HL-60/S4 treated with phorbol 12-myristate 13-acetate at 8.2 ng/mL for 4 days and 3 days (cell line): ENCODE data around the gene LARP4B.

Source experiments
- in situ Hi-C: fragments of 300-500 bp; cut with MboI; formaldehyde crosslinking; loops from 2 replicates; pipeline ENCODE4 v1.15.0; 2022; ENCODE audit warnings: low sequenced_read_pairs

Gene LARP4B

DNA sequence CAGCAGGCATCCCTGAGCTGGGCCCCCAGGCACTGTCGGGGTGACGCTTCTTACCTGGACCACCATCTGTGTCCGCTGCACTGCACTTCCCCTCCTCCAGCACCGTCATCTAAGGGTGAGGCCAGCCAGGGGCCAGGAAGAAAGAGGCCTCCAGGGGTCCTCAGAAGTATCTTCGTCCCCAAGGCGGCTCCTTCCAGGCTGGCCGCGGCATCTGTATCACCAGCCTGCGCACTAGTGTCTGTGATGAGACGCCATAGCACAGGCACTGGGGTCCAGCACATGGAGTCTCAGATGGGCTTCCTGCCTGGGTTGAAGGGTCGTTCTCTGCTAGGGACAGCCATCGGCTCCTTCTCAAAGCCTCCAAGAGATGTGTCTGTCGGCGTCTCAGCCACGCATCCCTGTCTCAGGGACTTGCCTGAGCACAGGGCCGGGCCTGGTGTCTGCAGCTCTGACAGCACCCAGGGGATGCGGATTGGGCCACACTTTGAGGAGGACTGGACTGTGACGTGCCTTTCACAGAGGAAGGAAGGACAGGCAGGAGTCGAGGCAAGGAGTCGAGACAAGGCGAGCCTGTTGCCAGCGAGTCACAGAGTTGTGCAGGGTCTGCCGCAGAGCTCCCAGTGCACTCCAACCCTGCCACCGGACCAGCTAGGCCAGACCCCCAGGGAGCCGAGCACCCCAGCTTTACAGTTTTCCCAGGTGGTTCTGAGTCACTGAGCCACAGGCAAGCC lies 140.5 kb downstream of the LARP4B start:
- in situ Hi-C loops = no loop called here

DNA sequence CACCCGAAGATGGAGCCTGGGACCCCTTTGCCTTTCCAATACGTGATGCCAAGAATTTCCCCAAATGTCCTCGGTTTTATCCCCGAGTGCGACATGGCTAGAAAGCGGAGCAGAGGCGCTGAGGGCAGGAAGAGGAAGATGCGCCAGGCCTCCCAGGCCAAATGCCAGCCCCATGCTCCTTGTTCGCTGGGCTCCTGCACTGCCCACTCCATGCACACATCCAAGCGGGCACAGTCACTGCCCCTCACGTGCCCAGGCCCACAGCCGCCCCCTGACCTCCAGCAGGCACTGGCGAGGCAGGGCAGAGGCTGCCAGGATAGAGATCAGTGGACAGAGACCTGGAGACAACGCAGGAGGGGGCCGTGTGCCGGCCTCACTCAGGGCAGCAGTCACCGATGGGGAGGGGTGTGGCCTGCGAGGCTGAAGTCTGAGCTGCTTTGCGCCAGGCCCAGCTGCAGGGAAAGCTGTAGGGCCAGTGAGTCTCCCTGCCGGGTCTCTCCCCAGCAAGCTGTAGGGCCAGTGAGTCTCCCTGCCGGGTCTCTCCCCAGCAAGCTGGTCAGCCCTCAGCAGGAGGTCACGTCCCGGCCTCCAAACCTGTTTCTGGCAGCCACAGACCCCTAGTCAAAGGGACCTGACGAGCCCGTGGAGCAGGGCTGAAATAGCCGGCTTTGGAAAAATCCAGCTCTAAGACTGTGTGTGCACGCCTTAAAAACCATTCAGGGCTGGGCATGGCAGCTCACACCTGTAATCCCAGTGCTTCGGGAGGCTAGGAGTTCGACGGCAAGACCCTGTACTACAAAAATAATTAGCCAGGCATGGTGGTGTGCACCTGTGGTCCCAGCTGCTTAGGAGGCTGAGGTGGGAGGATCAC lies 141.4 kb downstream of the LARP4B start:
- in situ Hi-C loops = no loop called here

DNA sequence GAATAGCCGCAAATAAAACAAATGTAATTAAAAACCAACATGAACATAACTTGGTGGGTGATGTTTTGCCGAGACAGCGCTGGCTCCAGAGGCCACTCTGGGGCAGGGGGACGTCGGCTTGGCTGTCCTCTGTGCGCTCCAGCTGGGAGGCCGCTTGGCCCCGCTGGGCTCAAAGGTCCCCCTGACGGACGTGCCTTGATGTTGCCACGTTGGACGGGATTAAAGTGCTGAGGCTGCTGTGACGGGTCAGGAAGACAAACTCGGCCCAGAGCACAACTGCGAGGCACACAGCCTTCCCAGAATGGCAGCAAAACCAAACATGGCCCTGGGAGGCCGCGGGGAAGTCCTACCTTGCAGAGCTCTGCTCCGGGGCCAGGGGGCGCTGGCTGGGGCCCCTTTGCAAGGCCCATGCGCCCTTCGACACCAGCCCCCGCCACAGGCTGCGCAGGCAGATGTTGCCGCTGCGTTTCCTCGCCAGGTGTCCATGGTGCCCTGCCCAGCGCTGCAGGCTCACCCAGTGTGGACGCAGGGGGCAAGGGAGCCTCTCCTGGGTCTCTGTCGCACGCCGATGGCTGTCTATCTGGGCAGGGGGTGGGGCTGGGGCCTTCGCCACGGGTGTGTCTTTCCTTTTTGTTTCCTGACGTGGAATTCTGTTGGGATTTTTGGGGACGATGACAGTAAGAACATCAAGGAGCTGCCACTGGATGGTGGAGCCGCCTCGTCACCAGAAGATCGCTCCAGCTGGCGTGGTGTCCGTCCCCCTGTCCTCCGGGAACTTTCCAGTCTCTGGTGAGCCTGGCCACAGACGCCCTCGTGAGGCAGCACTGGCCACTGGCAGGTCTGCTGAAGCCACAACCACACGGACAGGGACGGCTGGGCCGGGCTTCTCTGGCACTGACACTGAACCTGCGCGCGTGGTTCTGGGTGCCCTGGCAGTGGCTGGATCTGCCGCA lies 142.4 kb downstream of the LARP4B start:
- in situ Hi-C loops = no loop called here

DNA sequence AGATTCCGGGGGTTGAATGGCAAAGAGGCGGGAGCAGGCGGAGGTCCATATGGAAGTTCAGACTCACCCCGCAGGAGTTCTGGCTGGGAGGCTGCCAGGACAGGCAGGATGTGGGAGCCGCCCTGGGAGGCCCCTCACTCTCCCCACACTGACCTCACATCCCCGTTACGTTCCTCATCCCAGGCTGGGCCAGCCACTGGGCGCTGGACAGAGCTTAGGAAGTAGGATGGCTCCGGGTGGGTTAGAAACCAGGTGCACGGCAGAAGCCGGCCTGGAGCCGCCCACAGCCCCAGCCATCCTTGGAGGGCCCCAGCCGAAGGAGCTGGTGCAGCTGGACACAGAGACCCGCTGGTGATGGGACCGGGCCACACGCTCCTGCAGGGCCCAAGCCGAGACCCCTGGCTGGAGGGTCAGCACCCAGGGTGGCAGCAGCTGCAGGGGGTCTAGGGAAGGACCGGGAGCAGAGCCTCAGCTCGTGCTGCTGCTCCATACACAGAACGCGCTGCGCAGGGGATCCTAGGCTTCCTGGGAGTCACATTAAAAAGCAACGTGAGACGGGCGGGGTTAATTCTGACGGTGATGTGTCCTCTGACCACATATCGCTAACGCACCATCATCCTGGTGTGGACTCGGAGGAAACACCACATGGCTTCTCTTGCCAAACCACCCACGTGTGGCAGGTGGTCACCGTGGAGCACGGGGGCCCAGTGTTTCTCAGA lies 143.4 kb downstream of the LARP4B start:
- in situ Hi-C loops = no loop called here

DNA sequence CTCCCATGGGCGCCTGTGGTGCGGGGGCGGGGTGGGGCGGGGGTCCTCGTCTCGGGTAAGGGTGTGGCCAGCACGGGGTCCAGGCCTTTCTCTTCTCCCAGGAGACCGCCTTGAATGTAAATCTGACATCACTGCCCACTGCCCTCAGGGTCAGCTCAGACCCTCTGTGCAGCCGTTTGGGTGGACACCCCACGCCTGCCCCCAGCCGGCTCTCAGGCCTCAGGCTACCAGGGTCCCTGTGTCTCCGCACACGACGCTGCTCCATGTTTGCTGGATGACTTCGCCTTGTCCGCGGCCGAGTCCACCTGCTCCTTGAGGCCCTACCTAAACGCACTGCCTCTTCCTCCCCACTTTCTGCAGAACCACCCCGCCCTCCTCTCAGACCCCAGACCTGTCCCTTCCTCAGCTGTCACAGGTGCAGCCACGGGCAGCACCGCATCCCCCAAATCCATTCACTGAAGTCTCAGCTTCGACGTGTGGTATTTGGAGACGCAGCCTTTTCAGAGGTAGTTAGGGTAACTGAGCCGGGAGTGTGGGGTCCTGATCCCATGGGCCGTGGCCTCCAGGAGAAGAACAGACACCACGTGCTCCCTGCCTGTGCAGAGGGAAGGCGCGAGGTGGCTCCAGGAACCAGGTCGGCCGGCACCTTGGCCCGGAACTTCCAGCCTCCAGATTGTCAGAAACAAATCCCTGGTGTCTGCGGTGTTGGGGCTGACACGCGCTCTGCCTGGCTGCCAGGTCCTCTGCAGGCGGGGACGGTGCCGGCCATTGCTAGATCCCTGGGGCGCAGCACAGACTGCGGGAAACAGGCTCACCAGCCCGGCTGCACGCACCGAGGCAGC lies 144.7 kb downstream of the LARP4B start:
- in situ Hi-C loops = no loop called here

DNA sequence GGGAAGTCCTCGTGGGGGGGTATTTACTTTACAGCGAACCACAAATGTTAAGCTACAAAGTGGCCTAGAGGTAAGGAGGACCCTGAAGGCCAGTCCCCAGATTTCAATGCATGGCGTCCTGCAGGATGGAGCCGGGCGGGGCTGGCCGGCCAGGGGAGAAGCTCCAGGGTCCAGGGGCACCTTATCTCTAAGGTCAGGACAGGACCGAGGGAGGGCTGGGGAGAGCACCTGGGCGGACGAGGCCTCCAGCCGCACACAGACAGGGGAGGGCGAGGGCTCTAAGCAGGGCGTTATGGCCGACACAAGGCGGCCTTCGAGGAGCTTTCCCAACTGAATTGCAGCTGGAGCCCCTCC lies 145.7 kb downstream of the LARP4B start:
- in situ Hi-C loops = no loop called here

DNA sequence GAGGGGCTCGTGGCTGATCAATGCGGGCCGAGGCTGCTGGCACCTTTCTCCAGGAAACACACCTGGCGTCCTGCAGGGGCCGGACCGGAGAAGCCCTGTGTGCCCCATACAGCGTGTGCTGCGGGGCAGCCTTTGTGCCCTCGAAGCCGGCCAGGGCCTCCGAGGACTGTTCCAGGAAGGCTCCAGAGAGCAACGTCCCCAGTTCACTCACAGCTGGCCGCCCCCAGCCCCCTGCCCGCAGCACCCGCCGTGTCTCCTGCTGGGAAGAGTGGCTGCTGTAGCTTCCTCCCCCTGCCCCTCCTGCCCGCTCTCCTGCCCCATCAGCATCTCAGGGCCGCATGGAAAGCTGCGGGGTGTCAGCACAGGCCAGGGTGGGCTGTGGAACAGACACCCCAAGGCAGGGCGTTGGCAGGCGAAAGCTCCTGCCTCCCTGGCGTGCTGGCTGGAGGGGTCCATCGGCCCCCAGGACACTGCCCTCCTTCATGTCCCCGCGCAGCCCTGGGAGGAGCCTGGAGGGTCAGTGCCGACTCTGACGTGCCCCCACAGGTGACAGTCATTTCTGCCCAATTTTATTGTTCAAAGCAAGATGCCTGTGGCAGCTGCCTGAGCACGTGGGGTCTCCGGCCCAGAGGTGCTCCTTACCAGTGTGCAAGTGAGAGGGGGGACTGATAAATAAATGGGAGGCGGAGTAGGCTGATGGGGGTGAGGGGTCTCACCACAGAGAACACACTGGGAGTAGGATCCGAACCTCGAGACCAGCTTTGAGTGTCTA lies 146.2 kb downstream of the LARP4B start:
- in situ Hi-C loops = no loop called here

DNA sequence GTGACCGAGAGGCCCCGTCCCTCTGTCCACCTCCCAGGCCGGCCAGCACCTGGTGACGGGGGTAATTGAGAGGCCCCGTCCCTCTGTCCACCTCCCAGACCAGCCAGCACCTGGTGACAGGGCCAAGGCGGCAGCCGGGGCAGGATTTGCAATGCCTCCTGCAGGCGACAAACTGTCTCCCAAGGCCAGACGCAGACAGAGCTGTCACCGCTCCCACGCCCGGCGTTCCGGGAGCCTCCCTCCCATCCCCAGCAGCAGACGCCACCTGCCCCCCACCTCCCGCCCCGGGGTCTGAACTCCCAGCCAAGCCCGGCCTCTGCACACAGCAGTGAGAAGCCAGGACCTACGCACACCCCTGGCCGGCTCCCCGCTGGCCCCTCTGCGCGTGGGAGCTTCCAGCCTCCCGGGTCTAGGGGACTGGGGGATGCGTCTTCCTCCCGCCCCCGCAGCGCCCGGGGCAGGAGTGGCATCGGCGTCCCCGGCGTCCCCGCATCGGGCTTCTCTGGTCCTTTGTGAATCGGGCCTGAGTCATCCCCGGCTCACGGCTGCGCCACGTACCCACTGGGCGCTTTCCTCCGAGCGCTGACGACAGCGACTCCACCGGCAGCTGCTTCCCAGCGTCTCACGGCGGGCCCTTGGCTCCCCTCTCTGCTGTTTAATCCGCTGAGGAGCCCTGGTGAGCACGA lies 147.0 kb downstream of the LARP4B start:
- in situ Hi-C loops = no loop called here

DNA sequence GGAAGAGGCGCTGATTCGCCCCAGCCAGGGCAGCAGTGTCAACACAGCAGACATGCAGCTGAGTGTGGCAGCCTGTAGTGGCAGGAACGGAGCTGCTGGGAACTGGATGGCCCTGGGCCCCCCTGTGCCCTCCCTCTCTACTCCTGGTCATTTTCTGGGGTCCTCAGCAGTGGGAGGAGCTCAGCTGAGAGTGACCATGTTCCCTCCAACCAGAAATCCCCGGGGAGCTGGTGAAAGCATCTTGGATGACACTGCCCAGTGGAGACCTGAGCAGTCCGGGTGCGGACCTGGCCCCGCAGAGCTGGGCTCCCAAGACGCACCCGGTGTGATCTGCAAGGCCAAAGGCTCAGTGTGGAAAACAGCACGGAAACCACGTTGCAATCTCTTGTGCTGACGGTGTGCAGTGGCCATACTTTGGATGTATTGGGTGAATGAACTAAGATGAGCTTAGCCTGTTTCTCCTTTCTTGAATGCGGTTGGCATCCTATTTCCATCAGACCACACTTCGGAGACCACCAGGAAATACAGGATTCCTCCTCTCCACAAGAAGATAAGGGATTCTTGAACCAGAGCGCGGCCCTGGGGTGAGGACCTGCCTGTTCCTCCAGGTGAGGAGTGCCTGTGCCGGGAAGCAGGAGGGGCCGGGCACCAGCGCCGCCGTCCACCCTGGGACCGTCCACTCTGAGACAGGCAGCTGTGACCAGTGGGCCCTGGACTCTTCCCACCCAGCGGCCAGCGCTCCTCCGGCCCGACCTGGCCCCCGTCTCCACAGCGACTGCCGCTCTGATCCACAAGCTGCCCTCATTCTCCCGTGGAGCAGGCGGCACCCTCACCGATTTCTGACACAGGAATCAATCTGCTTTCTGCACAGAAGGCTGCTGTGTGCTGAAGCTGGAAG lies 148.5 kb downstream of the LARP4B start:
- in situ Hi-C loops = no loop called here

DNA sequence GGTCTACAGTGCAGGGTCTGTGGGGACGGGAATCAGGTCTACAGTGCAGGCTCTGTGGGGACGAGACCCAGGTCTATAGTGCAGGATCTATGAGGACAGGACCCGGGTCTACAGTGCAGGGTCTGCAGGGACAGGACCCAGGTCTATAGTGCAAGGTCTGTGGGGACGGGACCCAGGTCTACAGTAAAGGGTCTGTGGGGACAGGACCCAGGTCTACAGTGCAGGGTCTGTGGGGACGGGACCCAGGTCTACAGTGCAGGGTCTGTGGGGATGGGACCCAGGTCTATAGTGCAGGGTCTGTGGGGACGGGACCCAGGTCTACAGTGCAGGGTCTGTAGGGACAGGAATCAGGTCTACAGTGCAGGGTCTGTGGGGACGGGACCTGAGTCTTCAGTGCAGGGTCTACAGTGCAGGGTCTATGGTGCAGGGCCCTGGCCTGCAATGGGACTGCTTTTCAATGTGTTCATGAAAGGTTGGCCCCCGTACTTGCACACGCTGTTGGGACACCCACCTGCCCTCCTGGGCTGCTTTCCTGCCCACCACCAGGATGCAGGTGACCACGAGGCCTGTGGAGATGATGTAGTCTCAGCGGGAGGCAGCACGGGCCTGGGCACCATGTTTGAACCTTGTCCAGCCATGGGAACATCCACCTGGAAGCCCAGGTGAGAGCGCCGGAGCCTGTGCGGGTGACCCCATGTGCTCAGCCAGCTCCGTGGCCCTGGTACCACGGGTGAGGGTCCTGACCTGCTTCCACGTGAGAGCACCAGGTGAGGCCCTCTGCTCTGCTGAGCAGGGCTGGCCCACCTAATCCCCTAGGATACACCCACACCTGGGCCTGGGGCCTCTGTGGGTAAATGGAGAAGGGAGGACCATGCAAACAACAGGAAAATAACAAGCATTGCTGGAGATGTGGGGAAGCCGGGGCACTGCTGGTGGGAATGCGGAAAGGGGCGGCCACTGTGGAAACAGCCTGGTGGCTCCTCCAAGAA lies 150.7 kb downstream of the LARP4B start:
- in situ Hi-C loops = no loop called here

DNA sequence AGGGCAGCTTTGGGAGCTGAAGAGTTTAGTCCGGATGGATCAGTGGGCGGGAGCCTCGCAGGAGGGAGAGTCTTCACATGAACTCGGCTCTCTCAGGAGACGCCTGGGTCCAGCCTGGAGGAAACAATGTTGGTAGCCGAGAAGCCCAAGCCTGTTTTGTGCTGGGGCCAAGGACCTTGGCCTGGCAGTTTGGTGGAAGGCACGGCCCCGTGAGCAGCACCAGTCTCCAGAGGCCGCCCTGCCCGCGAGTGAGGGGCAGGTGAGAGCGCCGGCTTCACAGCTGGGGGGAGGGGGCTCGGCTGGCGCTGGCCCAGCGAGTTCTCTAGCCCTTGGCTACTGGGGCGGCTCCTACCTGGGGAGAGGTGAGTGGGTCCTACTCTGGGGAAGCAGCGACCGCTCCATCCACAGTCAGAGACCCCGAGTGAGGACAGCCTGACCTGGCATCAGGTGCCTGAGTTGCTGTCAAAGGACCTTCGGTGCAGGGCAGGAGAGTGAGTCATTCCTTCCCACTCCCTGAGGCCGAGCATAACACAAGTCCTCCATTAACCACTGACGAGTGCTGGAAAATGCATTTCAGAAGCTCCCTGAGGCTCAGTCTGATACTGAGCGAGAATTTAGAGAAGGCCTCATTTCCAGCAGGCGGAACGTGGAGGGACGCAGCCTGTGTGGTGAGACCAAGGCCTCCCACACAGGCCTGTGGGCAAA lies 152.7 kb downstream of the LARP4B start:
- in situ Hi-C loops = no loop called here

DNA sequence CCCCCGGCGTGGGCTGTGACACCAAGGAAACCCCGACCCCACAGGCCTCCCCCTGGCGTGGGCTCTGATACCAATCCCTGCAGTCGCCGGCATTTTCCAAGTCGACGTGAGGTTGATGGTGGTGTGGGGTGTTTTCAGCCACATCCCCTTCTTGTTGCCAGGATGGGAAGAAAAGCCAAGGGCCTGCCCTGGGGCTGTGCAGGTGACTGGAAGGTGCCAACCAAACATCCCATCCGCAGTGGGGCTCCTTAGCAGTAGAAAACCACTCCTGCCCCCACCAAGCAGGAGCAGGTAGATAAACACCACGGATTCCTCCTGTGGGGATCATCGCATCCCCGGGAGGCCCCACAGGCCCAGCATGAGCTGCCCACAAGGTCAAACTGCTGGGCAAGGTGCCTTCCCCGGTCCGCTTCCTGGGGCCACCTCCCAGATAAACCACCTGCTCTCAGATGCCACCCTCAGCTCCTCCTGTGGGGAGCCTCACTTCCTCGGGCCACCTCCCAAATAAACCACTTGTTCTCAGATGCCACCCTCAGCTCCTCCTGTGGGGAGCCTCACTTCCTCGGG lies 153.5 kb downstream of the LARP4B start:
- in situ Hi-C loops = no loop called here

DNA sequence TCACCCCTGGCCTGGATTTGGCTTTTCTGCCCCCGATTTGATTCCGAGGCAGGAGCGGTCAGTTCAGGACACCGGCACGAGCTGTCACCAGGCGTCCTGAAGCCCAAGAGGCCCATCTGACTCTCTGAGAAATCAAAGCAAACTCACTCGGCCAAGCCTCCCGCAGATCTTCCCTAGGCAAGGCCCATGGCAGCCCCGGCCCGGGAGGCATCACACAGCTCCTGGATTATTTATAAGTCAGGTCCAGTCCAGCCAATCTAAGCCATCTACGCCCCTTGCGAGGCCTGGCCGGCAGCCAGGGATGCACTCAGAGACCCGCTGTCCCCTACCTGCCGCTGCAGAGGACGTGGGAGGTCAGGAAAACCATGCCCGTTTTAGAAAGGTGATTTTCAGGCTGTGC lies 154.7 kb downstream of the LARP4B start:
- in situ Hi-C loops = no loop called here

DNA sequence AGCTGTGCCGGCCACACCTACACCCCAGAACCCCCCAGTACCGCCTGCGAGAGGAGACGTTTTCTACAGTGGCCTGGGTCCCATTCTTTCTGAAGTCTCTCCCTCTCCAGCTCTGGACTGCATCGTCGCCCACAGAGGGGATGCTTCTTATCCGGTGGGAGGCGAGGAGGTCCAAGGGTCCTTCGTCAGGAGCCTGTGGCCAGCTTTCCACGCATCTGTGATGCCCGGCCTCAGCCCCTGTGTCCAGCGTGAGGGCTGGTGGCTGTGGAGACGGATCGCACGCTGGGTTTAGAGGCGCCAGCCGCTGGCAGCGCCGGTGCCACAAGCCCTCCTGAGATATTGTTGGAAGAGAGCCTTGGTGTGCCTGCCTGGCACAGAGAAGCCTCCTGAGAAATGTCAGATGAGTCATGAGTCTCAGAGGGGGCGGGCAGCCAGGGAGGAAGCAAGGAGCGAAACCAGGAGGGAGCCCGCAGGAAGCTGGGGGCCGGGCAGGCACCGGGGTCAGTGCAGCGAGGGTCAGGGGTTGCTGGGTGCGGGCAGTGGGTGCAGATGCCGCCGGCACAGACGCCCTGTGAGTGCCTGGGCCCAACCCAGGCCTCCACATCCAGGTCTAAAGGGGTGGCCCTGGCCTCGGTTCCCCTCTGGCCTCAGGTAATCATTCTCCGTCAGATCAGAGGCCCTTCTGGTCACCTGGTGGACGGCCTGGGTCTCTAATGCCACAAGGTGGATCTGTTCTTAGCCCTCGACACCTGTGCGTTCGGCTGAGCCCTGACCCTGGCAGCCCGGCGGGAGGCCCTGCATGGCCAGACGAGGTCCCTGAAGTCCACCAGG lies 156.0 kb downstream of the LARP4B start:
- in situ Hi-C loops = no loop called here
